ENCODE measurements around the gene MRPS25. TPM values are rescaled to one million over a fixed set of nuclear protein-coding genes. Genes with fewer than 3 reads are reported as not detected.

The MRPS25 gene
- total and polyA plus RNA-seq, 9 of the 15 experiments (the other 6 are each of a cell fraction or from before 2014, with no cell fraction given): 34.3 to 129 (median 78.2) TPM

- TF ChIP-seq, protein P1, sequence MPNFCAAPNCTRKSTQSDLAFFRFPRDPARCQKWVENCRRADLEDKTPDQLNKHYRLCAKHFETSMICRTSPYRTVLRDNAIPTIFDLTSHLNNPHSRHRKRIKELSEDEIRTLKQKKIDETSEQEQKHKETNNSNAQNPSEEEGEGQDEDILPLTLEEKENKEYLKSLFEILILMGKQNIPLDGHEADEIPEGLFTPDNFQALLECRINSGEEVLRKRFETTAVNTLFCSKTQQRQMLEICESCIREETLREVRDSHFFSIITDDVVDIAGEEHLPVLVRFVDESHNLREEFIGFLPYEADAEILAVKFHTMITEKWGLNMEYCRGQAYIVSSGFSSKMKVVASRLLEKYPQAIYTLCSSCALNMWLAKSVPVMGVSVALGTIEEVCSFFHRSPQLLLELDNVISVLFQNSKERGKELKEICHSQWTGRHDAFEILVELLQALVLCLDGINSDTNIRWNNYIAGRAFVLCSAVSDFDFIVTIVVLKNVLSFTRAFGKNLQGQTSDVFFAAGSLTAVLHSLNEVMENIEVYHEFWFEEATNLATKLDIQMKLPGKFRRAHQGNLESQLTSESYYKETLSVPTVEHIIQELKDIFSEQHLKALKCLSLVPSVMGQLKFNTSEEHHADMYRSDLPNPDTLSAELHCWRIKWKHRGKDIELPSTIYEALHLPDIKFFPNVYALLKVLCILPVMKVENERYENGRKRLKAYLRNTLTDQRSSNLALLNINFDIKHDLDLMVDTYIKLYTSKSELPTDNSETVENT (CRISPR knock-in tag; IDR thresholded peaks at IDR 0.05): no peak
- TF ChIP-seq MCM2 (IDR thresholded peaks at IDR 0.05; ENCODE audit: low read depth): no peak
- TF ChIP-seq ZNF280A (IDR thresholded peaks at IDR 0.05; ENCODE audit: low read depth, partially characterized antibody): no peak
- TF ChIP-seq RBM22 (IDR thresholded peaks at IDR 0.05; ENCODE audit: low read depth, low read length, poor library complexity, severe bottlenecking): no peak
- no peak for TF ChIP-seq SMAD2 (IDR thresholded peaks at IDR 0.05; ENCODE audit: low read depth, low read length)
- TF ChIP-seq E2F3 (CRISPR knock-in tag; IDR thresholded peaks at IDR 0.05): no peak
- TF ChIP-seq TRIM28 (IDR thresholded peaks at IDR 0.05): peak; percentile 46; the same call in 1 of the 2 replicates
- TF ChIP-seq FOXJ3 (CRISPR knock-in tag; IDR thresholded peaks at IDR 0.05): no peak
- TF ChIP-seq MITF (IDR thresholded peaks at IDR 0.05): peak; percentile 74
- TF ChIP-seq ZNF76 (CRISPR knock-in tag; IDR thresholded peaks at IDR 0.05; ENCODE audit: borderline replicate concordance): no peak
- TF ChIP-seq BDP1 (IDR thresholded peaks at IDR 0.05; ENCODE audit: insufficient read depth, insufficient read length): no peak
- TF ChIP-seq HNRNPUL1 (IDR thresholded peaks at IDR 0.05; ENCODE audit: low read length): no peak
- no peak; a peak in 1 of 4 replicates for TF ChIP-seq KDM4B (IDR thresholded peaks at IDR 0.05; ENCODE audit: borderline replicate concordance in 2 of 2, low read depth in 1 of 2)
- TF ChIP-seq ZBTB9 (CRISPR knock-in tag; IDR thresholded peaks at IDR 0.05): peak; percentile 89
- no peak for TF ChIP-seq HNRNPLL (IDR thresholded peaks at IDR 0.05; ENCODE audit: low read depth, low read length, poor library complexity, severe bottlenecking)
- no peak for TF ChIP-seq POLR2G (IDR thresholded peaks at IDR 0.05; ENCODE audit: low read depth, low read length)
- no peak for TF ChIP-seq PHF20 (IDR thresholded peaks at IDR 0.05; ENCODE audit: partially characterized antibody)
- TF ChIP-seq ZNF583 (CRISPR knock-in tag; IDR thresholded peaks at IDR 0.05): peak; percentile 72; the same call in 1 of the 2 replicates
- no peak for TF ChIP-seq ZNF347 (CRISPR knock-in tag; IDR thresholded peaks at IDR 0.05; ENCODE audit: low read depth)
- no peak for TF ChIP-seq HNRNPK (IDR thresholded peaks at IDR 0.05; ENCODE audit: low read depth, low read length, poor library complexity, severe bottlenecking)
- TF ChIP-seq STAT5B (CRISPR knock-in tag; IDR thresholded peaks at IDR 0.05): no peak
- no peak for TF ChIP-seq ZNF146 (CRISPR knock-in tag; IDR thresholded peaks at IDR 0.05; ENCODE audit: unreplicated experiment)
These were observed 12.5 kb downstream of the MRPS25 start (continued) for GRCh38 chr3:15052335-15053242.

All from K562 (cell line).